Transverse colon (tissue), 4 donors: Measurements from ENCODE around the gene KRTAP5-8.

Source experiments
- CTCF ChIP-seq, 5 experiments: fragments of 200-600 bp in 3 of 5; fragments of 450-650 bp in 2 of 5; sonication (generic) in 3 of 5; IDR thresholded peaks; 1 replicate in 2 of 5; 2 replicates in 3 of 5; pipeline ENCODE4 v1.5.1; 2016 to 2017; ENCODE audit warnings: antibody characterized with exemption in 5 of 5, inconsistent platforms in 3 of 5, mild to moderate bottlenecking in 2 of 5, moderate library complexity in 1 of 5
- EP300 ChIP-seq: sonication (generic); formaldehyde crosslinking; IDR thresholded peaks from one replicate; pipeline ENCODE4 v1.6.1; 2017; ENCODE audit warnings: antibody characterized with exemption, low read depth
- POLR2A ChIP-seq: fragments of 450-650 bp; IDR thresholded peaks from one replicate; pipeline ENCODE4 v1.6.1; 2016; ENCODE audit warnings: antibody characterized with exemption, mild to moderate bottlenecking, moderate library complexity
- POLR2AphosphoS5 ChIP-seq, 3 donors: sonication (generic); formaldehyde crosslinking; IDR thresholded peaks; one replicate each; pipeline ENCODE4 v1.6.1; 2016; ENCODE audit warnings: antibody characterized with exemption in 3 of 3

DNA sequence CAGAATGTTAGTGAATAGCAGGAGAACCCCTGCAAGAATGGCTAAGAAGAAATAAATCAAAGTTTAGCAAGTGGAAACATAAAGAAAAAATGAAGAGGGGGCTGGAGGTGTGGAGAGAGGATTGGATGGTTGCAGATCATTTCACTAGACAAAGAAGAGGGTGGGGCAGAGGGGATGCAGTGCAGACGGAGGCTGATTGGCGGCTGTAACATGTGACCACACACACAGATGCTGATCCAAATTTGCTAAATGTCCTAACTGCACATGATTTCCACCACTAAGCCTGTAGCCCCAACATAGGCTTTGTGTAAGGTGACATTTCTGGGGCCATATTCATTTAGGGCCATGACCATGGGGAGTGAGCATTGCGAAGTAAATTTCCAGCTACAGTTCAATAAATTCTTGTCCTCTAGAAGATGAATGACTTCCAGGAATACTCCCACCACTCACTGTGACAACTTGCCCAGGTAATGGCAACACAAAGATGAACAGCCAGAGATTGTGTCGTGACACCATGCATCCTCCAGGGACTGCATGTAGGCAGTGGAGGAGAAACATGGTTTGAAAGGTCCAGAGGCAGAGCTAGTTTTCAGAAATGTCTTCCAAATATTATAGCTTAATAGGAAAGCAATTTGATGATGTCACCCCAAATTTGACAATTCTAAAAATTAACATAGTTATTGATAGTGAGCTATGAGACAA is 38.0 kb downstream of the KRTAP5-8 start:
- no peak for TF ChIP-seq POLR2AphosphoS5 (IDR thresholded peaks at IDR 0.05)
- TF ChIP-seq CTCF (IDR thresholded peaks at IDR 0.05): no peak
- no peak for TF ChIP-seq POLR2A
- TF ChIP-seq EP300: no peak
